ENCODE data around the gene RHBDF1.

DNA sequence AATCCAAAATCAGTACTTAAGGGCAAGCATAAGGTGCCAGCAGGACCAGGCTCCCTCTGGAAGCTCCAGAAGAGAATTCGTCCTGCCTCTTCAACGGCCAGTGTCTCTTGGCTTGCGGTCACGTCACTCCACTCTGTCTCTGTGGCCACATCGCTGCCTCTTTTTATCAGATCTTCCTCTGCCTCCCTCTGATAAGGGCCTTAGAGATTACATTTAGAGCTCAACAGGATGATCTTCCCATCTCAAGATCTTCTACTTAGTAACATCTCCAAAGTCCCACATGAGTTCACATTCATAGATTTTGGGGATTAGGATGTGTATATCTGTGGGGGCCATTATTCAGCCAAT is 22.5 kb upstream of the RHBDF1 start:
- TF ChIP-seq, protein P1, sequence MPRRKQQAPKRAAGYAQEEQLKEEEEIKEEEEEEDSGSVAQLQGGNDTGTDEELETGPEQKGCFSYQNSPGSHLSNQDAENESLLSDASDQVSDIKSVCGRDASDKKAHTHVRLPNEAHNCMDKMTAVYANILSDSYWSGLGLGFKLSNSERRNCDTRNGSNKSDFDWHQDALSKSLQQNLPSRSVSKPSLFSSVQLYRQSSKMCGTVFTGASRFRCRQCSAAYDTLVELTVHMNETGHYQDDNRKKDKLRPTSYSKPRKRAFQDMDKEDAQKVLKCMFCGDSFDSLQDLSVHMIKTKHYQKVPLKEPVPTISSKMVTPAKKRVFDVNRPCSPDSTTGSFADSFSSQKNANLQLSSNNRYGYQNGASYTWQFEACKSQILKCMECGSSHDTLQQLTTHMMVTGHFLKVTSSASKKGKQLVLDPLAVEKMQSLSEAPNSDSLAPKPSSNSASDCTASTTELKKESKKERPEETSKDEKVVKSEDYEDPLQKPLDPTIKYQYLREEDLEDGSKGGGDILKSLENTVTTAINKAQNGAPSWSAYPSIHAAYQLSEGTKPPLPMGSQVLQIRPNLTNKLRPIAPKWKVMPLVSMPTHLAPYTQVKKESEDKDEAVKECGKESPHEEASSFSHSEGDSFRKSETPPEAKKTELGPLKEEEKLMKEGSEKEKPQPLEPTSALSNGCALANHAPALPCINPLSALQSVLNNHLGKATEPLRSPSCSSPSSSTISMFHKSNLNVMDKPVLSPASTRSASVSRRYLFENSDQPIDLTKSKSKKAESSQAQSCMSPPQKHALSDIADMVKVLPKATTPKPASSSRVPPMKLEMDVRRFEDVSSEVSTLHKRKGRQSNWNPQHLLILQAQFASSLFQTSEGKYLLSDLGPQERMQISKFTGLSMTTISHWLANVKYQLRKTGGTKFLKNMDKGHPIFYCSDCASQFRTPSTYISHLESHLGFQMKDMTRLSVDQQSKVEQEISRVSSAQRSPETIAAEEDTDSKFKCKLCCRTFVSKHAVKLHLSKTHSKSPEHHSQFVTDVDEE (CRISPR knock-in tag; IDR thresholded peaks at IDR 0.05): no peak
- TF ChIP-seq ISL1 (CRISPR knock-in tag; IDR thresholded peaks at IDR 0.05) (no peak), ZC3H10 (CRISPR knock-in tag; IDR thresholded peaks at IDR 0.05) (no peak), ZNF565 (CRISPR knock-in tag; conservative IDR thresholded peaks at IDR 0.05; ENCODE audit: low read depth) (no peak), ARNTL (CRISPR knock-in tag; IDR thresholded peaks at IDR 0.05; ENCODE audit: borderline replicate concordance, low read depth) (no peak), ZFP3 (CRISPR knock-in tag; IDR thresholded peaks at IDR 0.05) (no peak), GLIS3 (CRISPR knock-in tag; IDR thresholded peaks at IDR 0.05) (no peak), ZFP30 (CRISPR knock-in tag; IDR thresholded peaks at IDR 0.05) (no peak), TOX (CRISPR knock-in tag; IDR thresholded peaks at IDR 0.05; ENCODE audit: borderline replicate concordance) (no peak)
- TF ChIP-seq, protein P2, sequence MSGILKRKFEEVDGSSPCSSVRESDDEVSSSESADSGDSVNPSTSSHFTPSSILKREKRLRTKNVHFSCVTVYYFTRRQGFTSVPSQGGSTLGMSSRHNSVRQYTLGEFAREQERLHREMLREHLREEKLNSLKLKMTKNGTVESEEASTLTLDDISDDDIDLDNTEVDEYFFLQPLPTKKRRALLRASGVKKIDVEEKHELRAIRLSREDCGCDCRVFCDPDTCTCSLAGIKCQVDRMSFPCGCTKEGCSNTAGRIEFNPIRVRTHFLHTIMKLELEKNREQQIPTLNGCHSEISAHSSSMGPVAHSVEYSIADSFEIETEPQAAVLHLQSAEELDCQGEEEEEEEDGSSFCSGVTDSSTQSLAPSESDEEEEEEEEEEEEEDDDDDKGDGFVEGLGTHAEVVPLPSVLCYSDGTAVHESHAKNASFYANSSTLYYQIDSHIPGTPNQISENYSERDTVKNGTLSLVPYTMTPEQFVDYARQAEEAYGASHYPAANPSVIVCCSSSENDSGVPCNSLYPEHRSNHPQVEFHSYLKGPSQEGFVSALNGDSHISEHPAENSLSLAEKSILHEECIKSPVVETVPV (CRISPR knock-in tag; IDR thresholded peaks at IDR 0.05): no peak
